CD4-positive, alpha-beta T cell treated with Interleukin-21 for 1 hour (primary cell): ENCODE data around the gene ETV6.
"Not testable (repeated sequence)": the region's sequence is repeated elsewhere in the genome, so short reads cannot be mapped to it uniquely, and the experiment has no call there.

Experiments
- DNase-seq: peaks from one replicate; pipeline ENCODE4 v3.0.0-alpha.2; 2020

ETV6 gene

GRCh38 chr12:11672256-11673191, 23.1 kb downstream of the ETV6 start:
- no peak for DNase-seq

- DNase-seq: no peak
Measured at GRCh38 chr12:11673666-11674461, 24.4 kb downstream of the ETV6 start.

GRCh38 chr12:11674894-11675390, 25.5 kb downstream of the ETV6 start:
- no peak for DNase-seq

- no peak for DNase-seq
Measured at GRCh38 chr12:11676052-11676451, 26.6 kb downstream of the ETV6 start.

- DNase-seq: no peak
Measured at GRCh38 chr12:11677093-11677492, 27.6 kb downstream of the ETV6 start.

- DNase-seq: no peak
Measured at GRCh38 chr12:11677752-11678151, 28.3 kb downstream of the ETV6 start.

- no peak for DNase-seq
Measured at GRCh38 chr12:11678781-11679180, 29.3 kb downstream of the ETV6 start.

- no peak for DNase-seq
Measured at GRCh38 chr12:11681207-11681606, 31.7 kb downstream of the ETV6 start.

GRCh38 chr12:11681695-11682094, 32.2 kb downstream of the ETV6 start:
- not testable (repeated sequence) for DNase-seq

- DNase-seq: no peak
Measured at GRCh38 chr12:11684393-11684792, 34.9 kb downstream of the ETV6 start.

- no peak for DNase-seq
Measured at GRCh38 chr12:11684811-11685210, 35.3 kb downstream of the ETV6 start.

- no peak for DNase-seq
Measured at GRCh38 chr12:11685316-11685715, 35.8 kb downstream of the ETV6 start.

- DNase-seq: no peak
Measured at GRCh38 chr12:11685716-11686115, 36.2 kb downstream of the ETV6 start.

GRCh38 chr12:11686120-11686519, 36.6 kb downstream of the ETV6 start:
- no peak for DNase-seq

- DNase-seq: no peak
Measured at GRCh38 chr12:11687528-11687927, 38.1 kb downstream of the ETV6 start.

- no peak for DNase-seq
Measured at GRCh38 chr12:11688379-11688778, 38.9 kb downstream of the ETV6 start.

- DNase-seq: no peak
Measured at GRCh38 chr12:11688831-11689230, 39.4 kb downstream of the ETV6 start.

- no peak for DNase-seq
Measured at GRCh38 chr12:11689591-11690186, 40.2 kb downstream of the ETV6 start.

- DNase-seq: no peak
Measured at GRCh38 chr12:11693067-11693466, 43.6 kb downstream of the ETV6 start.

- DNase-seq: no peak
Measured at GRCh38 chr12:11693601-11694000, 44.1 kb downstream of the ETV6 start.

- no peak for DNase-seq
Measured at GRCh38 chr12:11694528-11694927, 45.1 kb downstream of the ETV6 start.

GRCh38 chr12:11695321-11695720, 45.8 kb downstream of the ETV6 start:
- DNase-seq: no peak

GRCh38 chr12:11696084-11696483, 46.6 kb downstream of the ETV6 start:
- no peak for DNase-seq
